Stimulated activated naive CD4-positive, alpha-beta T cell (primary cell): ENCODE measurements around the gene STXBP3.
A peak's percentile ranks its signal among the peaks of the same experiment; 100 is the strongest.

ENCODE experiments used
- DNase-seq, 6 experiments: peaks; one replicate each; lab custom pipeline; 2025; lab: John Stamatoyannopoulos, UW

The STXBP3 gene

DNA sequence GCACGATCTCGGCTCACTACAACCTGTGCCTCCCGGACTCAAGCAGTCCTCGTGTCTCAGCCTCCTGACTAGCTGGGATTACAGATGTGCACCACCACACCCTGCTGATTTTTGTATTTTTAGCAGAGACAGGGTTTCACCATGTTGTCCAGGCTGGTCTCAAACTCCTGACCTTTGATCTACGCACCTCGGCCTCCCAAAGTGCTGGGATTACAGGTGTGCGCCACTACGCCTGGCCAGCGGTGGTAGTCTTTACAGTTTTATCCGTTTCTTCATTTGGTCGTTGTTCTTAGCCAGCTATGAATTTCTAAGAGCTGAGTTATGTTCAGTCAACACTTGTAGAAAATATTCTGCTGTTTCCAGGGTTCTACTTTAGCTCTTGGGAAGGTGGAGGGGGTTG lies 57.1 kb downstream of the STXBP3 start:
- DNase-seq: no peak

DNA sequence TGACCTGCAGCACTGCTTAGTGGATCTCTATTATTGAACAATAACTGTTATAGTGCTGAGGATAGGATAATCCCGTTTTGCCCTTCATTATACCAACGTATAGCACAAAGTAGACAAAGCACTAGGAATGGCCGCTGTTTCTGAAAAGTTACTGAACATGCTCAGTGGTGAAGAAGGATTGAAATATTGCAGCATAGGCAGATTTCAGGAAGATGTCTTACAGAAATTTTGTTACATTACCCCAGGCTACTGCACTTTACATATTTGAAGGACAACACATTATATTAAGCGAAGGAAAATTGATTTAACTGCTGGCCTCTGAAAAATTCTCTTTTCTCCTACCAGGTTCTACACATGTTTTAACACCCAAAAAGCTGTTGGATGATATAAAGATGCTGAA lies 62.0 kb downstream of the STXBP3 start:
- no peak for DNase-seq

DNA sequence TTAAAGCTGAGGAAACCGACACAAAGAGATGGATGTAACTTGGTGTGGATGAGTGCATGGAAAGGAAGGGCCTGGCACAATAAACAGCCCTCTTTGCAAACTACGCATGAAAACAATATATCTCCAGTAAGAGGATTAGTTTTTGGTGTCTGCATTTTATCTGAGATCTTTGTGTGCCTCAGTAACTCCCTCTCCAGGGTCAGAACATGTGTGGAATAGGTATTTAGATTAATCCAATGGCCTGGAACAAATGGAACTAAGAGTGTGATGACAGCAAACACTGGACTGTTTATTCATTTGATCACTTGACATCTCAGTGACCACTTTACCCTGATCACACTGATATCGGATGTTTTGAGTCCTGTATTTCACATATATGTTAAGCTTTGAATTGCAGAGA lies 65.1 kb downstream of the STXBP3 start:
- no peak for DNase-seq

DNA sequence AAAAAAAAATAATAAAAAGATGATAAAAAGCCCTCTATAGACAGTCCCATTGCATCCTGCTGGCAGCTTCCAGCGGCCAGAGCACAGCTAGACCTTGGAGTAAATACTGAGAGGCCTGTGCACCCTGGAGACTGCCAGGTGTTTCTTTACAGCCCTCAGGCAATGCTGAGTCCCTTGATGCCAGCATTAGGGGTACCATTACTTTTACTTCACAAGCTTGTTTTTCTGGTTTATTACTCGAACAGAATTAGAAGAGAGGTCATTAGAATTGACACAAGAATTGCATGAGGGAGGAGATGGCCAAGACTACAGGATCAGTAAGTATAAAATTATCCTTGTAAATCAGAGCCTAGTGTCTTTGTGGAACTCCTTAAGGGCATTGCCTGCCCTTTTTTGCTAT lies 66.9 kb downstream of the STXBP3 start:
- DNase-seq: no peak

DNA sequence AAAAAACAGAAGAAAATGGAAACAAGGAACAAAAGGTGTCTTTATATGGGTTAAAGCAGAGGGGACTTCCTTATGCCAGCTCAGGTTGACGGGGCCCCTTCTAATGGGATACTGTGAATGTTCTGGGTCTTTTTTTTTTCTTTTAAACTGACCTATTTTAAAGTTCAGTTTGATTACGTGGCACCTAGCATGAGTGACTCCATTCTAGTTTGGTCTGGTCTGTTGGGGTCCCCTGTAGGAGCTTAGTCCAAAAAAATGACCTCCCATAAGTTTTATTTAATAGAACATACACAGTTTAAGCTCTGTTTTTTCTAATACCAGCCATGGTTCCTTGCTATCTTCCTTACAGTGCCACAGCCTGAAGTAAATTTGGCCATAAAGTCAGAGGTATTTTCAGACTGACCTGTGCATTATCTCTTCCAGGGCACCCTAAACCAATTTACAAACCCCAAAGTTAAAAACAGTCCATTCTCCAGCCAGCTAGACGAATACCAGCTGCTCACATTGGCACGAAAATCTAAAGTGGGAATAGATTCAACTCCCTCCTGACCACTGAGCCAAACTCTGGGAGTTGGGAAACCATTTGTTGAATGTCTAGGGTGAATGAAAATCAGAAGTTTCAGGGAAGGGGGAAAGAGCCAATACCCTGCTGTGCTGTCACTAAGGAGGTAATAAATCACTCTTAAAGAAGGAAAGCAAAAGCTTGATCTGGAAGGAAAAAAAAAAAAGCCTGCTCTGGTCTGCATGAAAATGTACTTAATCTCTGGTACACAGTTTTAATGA lies 68.1 kb downstream of the STXBP3 start:
- no peak for DNase-seq

DNA sequence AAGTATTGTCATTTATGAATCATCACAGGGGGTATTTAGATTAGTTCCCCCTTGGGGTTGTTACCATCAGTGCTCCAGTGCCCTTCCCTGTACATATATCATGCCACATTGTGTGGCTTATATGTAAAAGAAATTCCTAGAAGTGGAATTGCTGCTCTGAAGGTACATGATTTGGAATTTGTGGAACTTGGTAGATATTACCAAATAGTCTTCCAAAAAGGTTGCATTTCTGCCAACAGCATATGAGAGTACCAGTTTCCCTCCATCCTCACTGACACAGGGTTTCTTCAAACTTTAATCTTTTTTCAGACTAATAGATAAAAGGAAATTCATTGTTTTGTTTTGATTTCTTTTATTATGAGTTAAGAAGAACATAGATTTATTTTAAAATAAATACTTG lies 69.1 kb downstream of the STXBP3 start:
- no peak for DNase-seq

DNA sequence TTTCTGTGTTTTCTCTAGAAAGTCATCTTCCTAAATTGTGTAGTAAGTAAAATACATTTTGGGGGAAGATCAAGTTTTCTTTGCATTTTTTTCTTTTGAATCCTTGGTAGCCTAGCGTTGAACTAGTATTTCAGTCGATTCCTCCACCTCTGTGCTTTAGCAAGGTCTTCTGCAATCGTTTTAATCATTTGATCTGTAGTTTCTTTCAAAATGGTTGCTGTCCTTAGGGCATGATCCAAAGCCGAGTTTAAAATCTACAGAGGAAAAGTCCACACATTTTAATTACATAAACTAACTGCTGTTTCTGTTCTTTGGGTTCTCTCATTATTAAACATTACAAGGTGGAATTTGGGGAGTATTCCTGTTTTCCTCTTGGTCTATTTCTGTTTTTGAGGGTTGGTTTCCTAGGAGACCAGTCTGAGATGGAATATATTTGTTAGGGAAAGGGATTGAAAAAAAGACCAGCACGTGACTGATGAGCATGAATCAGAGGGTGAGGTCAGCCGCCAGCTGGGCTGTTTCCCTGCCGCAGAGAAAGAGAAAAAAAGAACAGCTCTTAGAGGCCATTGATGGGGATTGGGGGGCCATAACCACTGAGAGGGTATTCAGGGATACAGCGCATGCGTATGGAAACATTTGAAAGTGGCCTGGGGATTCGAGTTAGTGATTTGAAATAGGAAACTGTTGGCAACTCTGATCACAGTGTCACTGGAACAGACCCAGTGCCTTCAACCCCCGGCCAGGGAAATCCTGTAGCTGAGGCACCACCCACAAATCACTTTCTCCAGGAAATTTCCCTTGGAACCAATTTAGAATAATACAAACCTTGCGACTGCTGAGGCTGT lies 69.8 kb downstream of the STXBP3 start:
- no peak for DNase-seq

DNA sequence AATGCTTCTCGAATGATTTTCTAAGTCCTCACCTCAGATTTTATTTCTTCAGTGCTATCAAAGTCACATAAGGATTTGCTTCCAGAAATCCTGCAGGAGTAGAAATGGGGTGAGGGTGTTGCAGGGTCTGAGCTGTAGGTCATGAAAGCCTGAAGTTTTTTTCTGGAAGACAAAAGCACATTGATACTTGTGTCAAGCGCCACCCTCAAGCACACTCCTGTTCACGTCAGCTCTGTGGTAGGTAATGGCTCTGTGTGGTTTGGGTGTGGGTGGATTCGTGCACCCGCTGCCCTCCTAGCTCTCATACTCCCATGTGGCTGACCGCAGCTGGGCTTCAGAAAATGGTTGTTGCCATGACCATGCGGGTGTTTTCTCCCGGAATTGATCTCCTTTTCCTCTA lies 70.5 kb downstream of the STXBP3 start:
- DNase-seq: no peak

DNA sequence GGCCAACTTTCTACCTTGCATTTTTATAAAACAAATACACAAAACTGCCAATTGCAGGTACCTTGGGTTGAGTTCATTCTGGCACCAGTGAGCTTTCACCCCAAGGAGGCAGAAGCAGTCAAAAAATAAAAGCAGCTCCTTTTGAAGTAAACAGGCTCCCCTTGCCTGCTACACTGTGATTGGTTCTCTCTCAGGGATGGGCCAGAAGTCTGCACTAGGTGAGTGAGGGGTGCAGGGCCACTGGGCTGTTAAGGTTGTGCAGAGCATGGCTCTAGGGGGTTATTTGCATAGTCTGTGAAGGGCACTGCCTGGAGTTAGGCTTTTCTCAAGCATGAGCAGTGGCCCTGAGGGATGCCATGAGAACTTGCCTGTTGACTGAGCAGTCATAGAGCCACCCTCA lies 71.3 kb downstream of the STXBP3 start:
- DNase-seq: no peak

DNA sequence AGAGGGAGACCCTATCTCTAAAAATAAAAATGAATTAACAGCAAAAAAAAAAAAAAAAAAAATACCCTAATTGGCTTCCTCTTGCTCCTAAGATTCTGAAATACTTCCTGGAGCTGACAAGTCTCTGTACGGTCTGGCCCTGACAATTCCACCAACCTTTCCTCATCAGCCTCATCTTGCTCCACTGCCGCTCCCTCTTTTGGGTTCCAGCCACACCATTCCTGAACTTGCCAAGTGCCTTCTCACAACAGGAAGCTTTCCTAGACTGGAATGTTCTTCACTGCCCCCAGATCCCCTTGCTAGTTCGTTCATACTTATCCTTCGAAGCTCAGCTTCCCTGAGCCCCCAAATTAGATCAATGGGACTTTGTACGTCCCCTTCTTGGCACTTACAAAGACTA lies 73.4 kb downstream of the STXBP3 start:
- DNase-seq: no peak

DNA sequence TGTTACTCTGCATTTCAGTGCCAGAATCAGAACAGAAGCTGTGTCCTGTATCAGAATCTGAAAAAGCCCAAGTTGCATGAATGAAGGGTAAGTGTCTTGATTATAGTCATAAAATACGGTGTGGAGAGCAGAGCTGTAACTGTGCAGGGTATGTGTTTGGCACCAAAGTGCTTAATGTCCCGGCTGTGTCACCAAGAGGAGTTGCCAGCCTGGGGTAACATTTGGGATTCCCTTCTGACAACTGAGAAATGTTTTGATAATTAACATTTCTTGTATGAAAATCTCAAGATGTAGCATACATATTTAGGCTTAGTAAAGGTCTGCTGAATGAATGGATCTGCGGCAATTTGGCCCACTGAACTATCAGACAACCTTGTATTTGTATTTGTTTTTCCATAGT lies 77.2 kb downstream of the STXBP3 start:
- DNase-seq: no peak

DNA sequence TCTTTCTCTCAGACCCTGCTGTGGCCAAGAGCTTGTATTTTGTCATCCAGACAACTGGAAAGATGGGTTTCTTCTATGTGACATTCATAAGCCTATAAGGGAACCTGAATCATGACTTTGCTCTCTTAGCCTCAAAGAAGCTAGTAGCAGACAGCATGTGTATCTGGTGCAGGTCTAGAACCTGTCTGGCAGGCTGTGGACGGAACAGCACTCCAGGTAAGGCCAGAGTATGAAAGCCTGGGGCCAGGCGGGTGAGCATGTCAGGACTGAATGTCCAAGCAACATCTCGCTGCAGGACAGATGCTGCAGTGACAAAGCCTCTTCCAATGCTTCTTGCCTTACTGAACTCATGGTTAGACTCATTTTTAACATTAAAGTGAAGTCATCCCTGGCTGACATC lies 77.6 kb downstream of the STXBP3 start:
- DNase-seq: no peak

DNA sequence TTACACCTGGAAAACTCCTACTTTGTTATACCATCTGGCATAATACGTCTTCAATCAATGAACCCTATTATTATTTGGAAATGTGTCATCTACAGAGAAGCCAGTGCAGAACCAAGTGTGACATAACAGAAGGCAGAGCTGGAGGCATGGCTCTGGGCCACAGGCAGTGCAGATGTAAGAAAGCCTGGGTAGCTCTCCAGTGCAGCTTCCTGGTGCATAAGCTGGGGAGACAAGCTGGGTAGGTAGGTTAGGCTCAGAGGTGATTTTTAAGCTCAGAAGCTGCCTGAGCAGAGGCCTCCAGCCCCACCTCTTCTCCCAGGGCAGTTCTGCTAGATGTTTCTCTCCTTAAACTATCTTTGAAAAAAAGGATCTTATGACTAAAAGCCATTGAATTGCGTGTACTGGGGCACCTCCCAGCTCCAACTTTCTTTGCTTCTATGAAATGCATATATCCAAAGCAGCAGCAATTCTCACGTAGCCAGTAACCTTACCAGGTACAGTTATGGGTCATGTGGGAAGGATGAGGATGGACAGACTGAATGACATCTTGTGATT lies 79.7 kb downstream of the STXBP3 start:
- DNase-seq: no peak

DNA sequence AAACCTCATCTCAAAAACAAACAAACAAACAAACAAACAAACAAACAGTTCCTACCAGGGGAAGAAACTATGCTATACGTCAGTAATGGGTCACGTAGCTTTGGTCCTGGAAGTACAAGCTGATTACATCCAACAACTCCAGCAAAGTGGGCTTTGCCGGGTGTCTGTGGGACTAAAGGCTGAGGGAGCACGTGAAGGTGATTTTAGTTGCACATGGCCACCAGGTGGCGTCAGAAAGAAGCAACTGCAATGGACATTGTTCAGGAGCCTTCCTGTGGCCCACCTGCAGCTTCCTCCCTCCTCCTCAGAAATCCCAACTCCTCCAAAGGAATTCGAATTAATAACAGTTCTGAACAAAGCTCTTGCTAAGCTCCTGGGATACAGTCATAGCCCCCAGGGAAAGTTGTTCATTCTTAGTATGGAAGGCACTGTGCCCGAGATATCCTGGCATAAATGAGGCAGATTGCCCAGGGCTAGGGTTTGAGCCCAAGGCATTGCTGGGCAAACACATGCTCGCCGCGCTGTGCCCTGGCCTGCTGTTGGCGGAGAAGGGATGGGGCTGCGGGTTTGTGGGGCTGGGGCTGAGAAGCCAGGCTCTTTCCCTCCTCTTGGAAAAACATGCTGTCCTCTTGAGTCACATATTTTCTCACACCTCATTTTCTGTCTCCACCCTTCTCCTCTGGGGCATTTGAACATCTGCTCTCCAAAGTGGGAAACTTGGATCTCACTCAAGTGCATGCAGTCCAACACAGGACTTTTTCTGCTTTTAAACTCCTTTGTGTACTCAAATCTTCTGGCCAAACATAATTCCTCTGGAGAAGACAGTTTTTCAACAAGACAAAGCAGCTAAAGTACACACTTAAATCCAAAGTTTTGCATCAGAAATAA lies 81.8 kb downstream of the STXBP3 start:
- peak; percentile 21 to 65 (median 48) for DNase-seq

DNA sequence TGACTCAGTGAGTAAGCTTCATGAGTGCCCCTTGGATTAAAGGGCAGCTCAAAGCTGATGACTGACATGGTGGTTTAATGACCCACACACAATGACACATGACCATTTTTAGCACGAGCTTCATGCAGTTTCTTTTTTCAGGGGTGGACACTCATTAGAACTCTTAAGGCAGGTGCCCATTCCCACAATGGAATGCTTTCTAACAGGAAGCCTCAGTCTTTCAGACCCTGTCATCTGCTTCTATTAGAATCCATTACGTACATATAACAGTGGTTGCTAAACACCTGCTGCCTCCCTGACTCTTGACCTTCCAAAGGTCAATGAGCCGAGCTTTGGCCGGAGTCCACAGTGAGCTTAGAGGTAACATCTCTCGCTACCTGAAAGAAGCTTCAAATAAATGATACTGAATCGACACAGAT lies 83.0 kb downstream of the STXBP3 start:
- DNase-seq: no peak

DNA sequence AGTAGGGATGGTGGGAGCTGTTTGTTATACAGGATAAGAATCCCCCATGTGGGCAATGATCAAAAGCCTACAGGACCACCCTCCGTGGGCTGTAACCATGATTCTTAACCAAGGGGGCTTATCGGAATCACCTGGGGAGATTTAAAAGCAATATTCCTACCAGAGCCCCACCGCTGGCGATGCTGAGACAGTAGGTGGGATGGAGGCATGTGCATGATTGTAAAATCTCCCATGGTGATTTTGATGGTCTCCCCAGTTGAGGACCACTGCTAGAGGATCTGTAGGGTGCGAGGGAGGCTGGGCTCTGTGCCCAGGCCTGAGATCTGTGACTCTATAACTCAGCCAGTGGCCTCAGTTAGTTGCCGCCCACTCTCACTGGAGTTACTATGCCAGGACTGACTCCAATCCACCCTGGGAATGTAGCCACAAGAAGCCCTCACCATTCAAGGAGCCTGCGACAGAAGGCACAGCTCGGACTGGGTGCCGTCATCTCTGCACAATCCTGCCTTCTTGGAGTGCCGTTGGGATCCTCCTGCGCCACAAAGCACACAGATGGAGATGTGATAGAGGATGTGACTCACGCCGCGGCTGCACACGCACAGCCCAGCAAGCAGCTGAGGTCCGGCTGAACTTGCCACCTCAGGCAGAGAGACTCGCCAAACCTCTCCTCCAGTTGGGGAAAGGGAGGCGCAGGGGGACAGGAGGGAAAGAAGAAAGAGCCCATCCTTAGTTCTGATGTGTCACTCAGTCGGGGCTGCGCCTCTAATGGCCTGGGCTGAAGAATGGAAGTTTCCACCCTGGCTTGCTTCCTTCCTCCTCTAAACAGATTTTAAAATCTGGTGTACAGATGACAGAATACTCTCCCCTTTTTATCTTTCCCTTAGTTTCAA lies 83.9 kb downstream of the STXBP3 start:
- DNase-seq: no peak

DNA sequence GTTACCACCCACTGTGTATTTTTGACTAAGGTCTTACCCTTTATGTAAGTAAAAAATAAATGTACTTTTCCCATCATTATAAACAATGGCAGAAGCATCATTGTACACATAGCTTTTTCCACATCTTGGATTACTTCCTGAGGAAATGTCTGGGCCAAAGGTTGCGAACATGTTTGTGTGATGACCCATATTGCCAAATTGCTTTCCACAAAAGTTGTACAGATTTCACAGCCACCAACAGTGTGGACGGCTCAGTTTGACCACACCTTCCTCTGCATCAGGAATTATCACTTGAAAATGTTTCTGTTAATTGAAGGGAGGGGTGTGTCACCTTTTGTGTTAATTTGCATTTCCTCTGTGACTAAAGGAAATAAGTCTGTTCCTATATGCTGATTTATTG lies 84.8 kb downstream of the STXBP3 start:
- DNase-seq: no peak

DNA sequence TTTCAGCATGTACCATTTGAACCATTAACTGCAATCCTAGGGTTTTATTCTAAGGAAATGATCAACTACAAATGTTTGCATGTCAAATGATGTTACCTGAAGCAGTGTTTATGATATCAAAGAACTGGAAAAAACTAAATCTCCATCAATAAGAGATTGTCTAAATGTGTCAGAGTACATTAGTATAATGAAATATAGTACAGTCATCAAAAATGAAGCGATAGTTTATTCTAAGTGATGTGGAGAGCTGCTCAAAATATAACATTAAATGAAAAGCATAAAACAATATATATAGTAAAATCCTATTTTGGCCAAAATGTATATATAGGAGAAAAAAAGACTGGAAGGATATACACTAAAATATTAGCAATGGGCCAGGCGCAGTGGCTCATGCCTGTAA lies 86.5 kb downstream of the STXBP3 start:
- DNase-seq: no peak

DNA sequence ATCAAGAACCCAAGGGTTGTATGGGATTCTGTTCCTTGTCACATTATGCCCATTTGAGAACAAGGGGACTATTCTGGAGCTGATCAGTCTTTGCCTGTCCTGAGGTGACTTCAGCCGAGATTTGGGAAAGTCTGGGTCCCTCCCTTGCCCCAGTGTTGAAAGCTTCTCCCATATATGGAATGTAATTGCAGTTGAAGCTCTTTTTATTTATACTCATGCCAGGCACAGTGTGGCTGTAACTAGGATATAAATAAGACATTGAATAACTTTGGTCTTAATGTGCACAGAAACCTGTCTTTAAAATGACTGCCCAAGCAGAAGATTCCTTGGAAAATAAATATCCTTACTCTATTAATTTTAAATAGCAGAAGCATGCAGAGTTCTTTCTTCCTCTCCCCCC lies 95.2 kb downstream of the STXBP3 start:
- DNase-seq: no peak

DNA sequence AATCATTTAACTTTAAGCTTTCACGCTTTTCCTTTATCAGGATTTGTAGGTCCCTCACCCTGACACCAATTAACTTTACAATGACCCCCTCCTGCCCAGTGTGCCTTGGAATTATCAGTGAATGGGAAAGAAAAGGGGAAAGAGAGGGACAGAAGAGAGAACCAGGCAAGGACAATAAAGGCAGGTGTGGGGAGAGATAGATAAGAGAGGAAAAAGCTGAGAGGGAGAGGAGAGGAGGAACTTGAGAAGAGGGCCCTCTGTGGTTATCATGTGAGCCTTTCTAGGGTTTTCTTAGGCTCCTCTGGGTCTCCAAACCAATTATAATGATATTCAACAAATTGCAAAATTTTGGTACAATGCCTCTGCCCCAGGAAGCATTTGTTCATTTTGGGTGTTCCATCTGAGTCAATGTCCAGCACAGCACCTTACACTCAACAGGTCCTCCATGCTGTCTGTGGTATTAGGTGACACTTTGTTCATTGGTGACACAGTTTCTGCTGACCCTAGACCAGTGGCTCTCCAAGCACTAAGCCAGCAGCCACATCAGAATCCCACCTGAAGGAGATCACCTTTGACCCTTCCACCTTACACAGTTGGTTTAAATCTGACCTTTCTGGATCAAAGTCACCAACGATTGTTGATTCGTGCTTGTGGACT lies 96.2 kb downstream of the STXBP3 start:
- DNase-seq: no peak
